PFSK-1 (cell line): ENCODE data around the gene ULK4.

Experiments used
- FOXP2 ChIP-seq: optimal IDR thresholded peaks from 2 replicates; pipeline ENCODE3; 2011; ENCODE audit warnings: borderline replicate concordance, control low read depth, inconsistent platforms; ENCODE audit not compliant: insufficient read depth; ENCODE audit errors: extremely low read length, extremely low read depth
- POLR2AphosphoS5 ChIP-seq: IDR thresholded peaks from 2 replicates; pipeline ENCODE4 v1.6.1; 2012; ENCODE audit warnings: low read depth, mild to moderate bottlenecking, control low read depth, low read length, moderate library complexity
- SIN3A ChIP-seq: IDR thresholded peaks from 2 replicates; pipeline ENCODE4 v1.6.1; 2012; ENCODE audit warnings: mild to moderate bottlenecking, low read length, moderate library complexity, borderline replicate concordance; ENCODE audit not compliant: insufficient read depth
- TAF1 ChIP-seq: IDR thresholded peaks from 2 replicates; pipeline ENCODE4 v1.6.1; 2012; ENCODE audit warnings: low read length, control low read depth, borderline replicate concordance; ENCODE audit not compliant: insufficient read depth
- TF ChIP-seq, protein P1 (sequence below), 2 experiments: IDR thresholded peaks; 2 replicates each; pipeline versions ENCODE4 v1.6.1 to v1.8.0; 2011 to 2012; ENCODE audit warnings: low read depth in 2 of 2, low read length in 2 of 2, control low read depth in 1 of 2, inconsistent platforms in 1 of 2, mild to moderate bottlenecking in 1 of 2, moderate library complexity in 1 of 2; ENCODE audit not compliant: insufficient read depth in 1 of 2

ULK4 gene

DNA sequence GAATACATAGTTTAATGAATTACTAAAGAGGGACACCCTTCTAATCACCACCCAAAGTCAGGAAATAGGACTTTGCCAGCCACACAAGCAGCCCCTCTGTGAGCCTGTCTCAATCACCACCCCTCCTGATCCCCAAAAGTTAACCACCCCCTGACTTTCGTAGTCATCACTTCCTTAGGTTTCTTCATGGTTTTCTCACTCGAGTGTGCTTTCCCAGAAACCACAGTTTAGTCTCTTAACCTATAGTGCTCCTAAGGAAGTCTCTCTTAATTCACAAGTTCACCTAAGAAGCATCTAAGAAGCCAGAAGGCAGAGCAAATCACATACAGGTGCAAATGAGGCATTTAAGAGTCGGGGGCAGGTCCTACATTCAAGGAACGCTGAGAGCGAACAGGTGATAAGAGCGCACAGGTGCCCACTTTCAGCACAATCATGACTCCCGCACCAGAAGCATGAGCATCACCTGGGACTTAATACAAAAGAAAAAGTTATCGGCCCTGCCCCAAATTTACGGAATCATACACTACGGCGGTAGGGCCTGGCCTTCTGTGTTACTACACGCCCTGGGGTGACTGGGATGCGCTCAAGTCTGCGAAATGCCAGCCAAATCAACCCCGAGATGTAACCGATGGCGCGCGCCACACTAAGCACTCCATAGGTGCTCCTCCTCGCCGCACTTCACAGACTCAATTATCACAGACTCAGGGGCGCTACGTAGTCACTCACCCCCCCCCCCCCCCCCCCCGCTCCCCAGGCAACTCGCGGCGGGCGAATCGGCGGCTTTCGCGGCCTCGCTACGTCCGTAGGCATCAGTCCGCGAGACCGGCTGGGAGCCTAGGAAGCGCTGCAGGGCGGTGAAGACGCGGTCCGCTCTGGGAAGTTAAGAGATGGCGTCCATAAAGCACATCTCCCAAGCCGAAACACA lies 815 bp downstream of the ULK4 start:
- TF ChIP-seq FOXP2 (no peak), TAF1 (no peak), POLR2AphosphoS5 (no peak)

DNA sequence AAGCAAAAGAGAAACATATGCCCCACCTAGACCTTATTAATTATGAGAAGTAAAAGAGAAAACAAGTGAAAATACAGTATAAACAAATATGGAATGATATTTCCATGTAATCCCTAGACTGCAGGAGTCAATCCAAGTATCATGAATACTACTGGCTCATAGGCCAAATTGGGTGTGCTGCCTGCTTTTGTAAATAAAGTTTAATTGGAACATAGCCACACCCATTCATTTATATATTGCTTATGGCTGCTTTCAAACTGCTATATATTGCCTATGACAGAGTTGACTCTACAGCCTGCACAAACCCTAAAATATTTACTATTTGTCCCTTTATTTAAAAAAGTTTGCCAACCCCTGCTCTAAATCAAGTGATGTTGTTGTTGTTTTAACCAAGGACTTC lies 5.3 kb downstream of the ULK4 start:
- no peak for TF ChIP-seq POLR2AphosphoS5
- TF ChIP-seq, protein P1, sequence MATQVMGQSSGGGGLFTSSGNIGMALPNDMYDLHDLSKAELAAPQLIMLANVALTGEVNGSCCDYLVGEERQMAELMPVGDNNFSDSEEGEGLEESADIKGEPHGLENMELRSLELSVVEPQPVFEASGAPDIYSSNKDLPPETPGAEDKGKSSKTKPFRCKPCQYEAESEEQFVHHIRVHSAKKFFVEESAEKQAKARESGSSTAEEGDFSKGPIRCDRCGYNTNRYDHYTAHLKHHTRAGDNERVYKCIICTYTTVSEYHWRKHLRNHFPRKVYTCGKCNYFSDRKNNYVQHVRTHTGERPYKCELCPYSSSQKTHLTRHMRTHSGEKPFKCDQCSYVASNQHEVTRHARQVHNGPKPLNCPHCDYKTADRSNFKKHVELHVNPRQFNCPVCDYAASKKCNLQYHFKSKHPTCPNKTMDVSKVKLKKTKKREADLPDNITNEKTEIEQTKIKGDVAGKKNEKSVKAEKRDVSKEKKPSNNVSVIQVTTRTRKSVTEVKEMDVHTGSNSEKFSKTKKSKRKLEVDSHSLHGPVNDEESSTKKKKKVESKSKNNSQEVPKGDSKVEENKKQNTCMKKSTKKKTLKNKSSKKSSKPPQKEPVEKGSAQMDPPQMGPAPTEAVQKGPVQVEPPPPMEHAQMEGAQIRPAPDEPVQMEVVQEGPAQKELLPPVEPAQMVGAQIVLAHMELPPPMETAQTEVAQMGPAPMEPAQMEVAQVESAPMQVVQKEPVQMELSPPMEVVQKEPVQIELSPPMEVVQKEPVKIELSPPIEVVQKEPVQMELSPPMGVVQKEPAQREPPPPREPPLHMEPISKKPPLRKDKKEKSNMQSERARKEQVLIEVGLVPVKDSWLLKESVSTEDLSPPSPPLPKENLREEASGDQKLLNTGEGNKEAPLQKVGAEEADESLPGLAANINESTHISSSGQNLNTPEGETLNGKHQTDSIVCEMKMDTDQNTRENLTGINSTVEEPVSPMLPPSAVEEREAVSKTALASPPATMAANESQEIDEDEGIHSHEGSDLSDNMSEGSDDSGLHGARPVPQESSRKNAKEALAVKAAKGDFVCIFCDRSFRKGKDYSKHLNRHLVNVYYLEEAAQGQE (IDR thresholded peaks at IDR 0.05; ENCODE audit: insufficient read depth in 1 of 2, low read depth in 2 of 2, low read length in 2 of 2) = no peak
- TF ChIP-seq FOXP2 = no peak
- no peak for TF ChIP-seq TAF1
- no peak for TF ChIP-seq SIN3A

DNA sequence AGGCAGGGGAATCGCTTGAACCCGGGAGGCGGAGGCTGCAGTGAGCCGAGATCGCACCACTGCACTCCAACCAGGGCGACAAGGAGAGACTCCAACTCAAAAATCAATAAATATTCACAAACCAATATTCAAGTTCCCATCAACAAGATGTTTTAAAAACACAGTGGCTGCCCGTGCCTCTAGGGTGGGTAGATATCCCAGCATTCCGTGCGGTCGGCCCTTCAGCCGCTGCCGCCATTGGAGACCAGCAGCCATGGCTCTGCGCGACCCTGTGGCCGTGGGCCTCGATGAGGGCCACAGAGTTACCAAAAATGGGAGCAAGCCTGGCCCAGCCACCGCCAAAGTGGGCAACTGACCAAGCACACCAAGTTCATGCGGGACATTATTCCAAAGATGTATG lies 6.7 kb downstream of the ULK4 start:
- TF ChIP-seq POLR2AphosphoS5 (no peak), FOXP2 (no peak), SIN3A (no peak), TAF1 (no peak)
- TF ChIP-seq, protein P1 (IDR thresholded peaks at IDR 0.05; ENCODE audit: insufficient read depth in 1 of 2, low read depth in 2 of 2, low read length in 2 of 2) = no peak

DNA sequence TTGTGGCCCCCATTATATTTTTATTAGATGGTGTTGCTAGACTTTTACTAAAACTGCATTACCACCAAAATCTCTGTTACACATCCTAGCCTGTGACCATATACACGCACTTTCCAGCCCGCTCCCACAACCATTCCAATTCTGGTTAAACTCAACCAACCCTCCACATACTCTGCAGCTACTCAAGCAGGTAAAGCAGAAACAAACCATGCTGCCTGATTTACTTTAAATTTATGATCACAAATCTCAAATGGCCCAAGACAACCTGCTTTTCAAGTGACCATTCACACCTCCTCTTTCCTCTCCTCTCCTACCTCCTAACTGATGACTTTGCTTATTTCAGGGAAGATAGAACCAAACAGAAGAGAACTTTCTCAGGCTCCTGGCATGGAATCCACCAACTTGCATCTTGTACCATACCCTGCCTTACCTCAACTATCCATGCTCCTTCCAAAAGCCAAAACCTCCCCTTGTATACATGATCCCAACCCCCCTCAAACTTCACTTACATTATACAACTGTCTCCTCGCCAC lies 18.5 kb downstream of the ULK4 start:
- TF ChIP-seq SIN3A (no peak), TAF1 (no peak), POLR2AphosphoS5 (no peak), FOXP2 (no peak)
- TF ChIP-seq, protein P1 (IDR thresholded peaks at IDR 0.05; ENCODE audit: insufficient read depth in 1 of 2, low read depth in 2 of 2, low read length in 2 of 2) = no peak

DNA sequence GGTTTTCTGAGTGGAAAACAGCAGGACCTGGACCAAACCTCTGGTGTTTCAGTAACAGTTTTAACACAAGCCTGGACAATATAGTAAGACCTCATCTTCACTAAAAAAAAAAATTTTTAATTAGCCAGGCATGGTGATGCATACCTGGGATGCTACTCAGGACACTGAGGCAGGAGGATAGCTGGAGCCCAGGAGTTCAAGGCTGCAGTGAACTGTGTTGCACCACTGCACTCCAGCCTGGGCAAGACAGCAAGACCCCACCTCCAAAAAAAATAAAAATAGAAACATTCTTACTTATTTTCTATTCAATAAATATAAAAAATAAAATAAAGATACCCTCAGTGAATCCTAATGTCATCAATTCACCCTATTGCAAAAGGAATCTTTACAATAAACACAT lies 21.5 kb downstream of the ULK4 start:
- TF ChIP-seq SIN3A (no peak), POLR2AphosphoS5 (no peak), FOXP2 (no peak), TAF1 (no peak)
- TF ChIP-seq, protein P1 (IDR thresholded peaks at IDR 0.05; ENCODE audit: insufficient read depth in 1 of 2, low read depth in 2 of 2, low read length in 2 of 2) = no peak
